Measurements from ENCODE around the gene GUCY1A2.

DNA sequence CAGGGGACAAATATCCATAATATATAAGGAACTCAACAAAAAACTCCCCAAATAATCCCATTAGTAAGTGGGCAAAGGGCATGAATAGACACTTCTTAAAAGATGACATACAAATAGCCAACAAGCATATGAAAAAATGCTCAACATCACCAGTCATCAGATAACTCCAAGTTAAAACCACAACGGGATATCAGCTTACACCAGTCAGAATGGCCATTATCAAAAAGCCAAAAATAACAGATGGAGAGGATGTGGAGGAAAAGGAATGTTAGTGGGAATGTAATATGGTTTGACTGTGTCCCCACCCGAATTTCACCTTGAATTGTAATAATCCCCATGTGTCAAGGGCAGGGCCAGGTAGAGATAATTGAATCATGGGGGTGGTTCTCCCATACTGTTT is 350.1 kb downstream of the GUCY1A2 start:
- TF ChIP-seq, protein P1, sequence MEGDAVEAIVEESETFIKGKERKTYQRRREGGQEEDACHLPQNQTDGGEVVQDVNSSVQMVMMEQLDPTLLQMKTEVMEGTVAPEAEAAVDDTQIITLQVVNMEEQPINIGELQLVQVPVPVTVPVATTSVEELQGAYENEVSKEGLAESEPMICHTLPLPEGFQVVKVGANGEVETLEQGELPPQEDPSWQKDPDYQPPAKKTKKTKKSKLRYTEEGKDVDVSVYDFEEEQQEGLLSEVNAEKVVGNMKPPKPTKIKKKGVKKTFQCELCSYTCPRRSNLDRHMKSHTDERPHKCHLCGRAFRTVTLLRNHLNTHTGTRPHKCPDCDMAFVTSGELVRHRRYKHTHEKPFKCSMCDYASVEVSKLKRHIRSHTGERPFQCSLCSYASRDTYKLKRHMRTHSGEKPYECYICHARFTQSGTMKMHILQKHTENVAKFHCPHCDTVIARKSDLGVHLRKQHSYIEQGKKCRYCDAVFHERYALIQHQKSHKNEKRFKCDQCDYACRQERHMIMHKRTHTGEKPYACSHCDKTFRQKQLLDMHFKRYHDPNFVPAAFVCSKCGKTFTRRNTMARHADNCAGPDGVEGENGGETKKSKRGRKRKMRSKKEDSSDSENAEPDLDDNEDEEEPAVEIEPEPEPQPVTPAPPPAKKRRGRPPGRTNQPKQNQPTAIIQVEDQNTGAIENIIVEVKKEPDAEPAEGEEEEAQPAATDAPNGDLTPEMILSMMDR (conservative IDR thresholded peaks at IDR 0.05) = no peak
- TF ChIP-seq ZFX (IDR thresholded peaks at IDR 0.05) = no peak
